Central memory CD8-positive, alpha-beta T cell (primary cell): ENCODE measurements around the gene WASF1.
"Not testable (repeated sequence)": the region's sequence is repeated elsewhere in the genome, so short reads cannot be mapped to it uniquely, and the experiment has no call there.

Experiments
- ATAC-seq: fragments of 150-1000 bp; cut with Tn5 transposase; replicated peaks from 2 replicates; pipeline ENCODE4 v1.10.0; 2022; ENCODE audit warnings: mild to moderate bottlenecking, moderate FRiP score, moderate number of reproducible peaks; ENCODE audit not compliant: poor library complexity, severe bottlenecking; ENCODE audit errors: extremely low read depth
- DNase-seq, 2 donors: peaks; one replicate each; pipeline ENCODE4 v3.0.0; 2021; ENCODE audit warnings: low spot score in 2 of 2
- H3K27ac Mint-ChIP-seq: one replicate; pipeline ENCODE4 v1.8.0; 2022; ENCODE audit warnings: low read depth, mild to moderate bottlenecking, moderate library complexity, mixed read lengths
- H3K27me3 Mint-ChIP-seq: one replicate; pipeline ENCODE4 v1.8.0; 2022; ENCODE audit warnings: mixed read lengths
- H3K36me3 Mint-ChIP-seq: one replicate; pipeline ENCODE4 v1.8.0; 2022; ENCODE audit warnings: mild to moderate bottlenecking, moderate library complexity, mixed read lengths; ENCODE audit not compliant: insufficient read depth
- H3K4me1 Mint-ChIP-seq: one replicate; pipeline ENCODE4 v1.8.0; 2022; ENCODE audit warnings: mixed read lengths
- H3K4me3 Mint-ChIP-seq: one replicate; pipeline ENCODE4 v1.8.0; 2022; ENCODE audit warnings: mild to moderate bottlenecking, moderate library complexity, mixed read lengths
- H3K9me3 Mint-ChIP-seq: one replicate; pipeline ENCODE4 v1.8.0; 2022; ENCODE audit warnings: mixed read lengths

WASF1 gene

GRCh38 chr6:110098511-110099116, 80.9 kb downstream of the WASF1 start:
- Mint-ChIP-seq H3K36me3 (no peaks in the 10 kb centered on the region), H3K4me3 (no peak overlapping the region), H3K9me3 (no peaks in the 10 kb centered on the region), H3K27me3 (peaks cover 12% of the 10 kb centered on the region), H3K4me1 (no peaks in the 10 kb centered on the region), H3K27ac (no peak overlapping the region)
- ATAC-seq (no peak), DNase-seq (no peak)

DNA sequence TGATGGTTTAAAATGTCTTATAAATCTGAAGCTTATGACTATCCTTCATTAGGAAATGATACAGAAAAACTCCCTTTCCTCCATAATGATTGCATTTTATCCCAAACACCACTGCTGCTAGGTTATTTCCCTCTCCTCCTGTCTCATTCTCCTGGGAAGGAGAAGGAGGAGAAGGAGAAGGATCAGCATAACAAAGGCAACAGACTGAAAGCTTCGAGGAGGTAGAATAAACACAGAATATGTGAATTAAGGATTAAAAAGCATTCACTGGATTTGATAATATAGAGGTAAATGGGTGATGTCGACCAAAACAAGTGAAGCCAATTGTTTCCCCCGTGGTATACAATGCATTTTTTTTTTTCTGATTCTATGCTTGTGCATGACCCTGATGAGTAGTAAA, 82.0 kb downstream of the WASF1 start:
- Mint-ChIP-seq H3K27ac (no peak overlapping the region), H3K27me3 (peaks cover 12% of the 10 kb centered on the region)

GRCh38 chr6:110095935-110096334, 83.5 kb downstream of the WASF1 start:
- DNase-seq (no peak), ATAC-seq (no peak)
- H3K36me3 Mint-ChIP-seq: no peaks in the 10 kb centered on the region
- no peaks in the 10 kb centered on the region for H3K4me1 Mint-ChIP-seq
- no peaks in the 10 kb centered on the region for H3K9me3 Mint-ChIP-seq
- no peaks in the 10 kb centered on the region for H3K27me3 Mint-ChIP-seq
- H3K4me3 Mint-ChIP-seq: no peak overlapping the region
- no peak overlapping the region for H3K27ac Mint-ChIP-seq

More for the DNA sequence above, 82.0 kb downstream of the WASF1 start:
- DNase-seq (no peak), ATAC-seq (no peak)
- H3K4me3 Mint-ChIP-seq: no peak overlapping the region
- no peaks in the 10 kb centered on the region for H3K4me1 Mint-ChIP-seq
- H3K9me3 Mint-ChIP-seq: no peaks in the 10 kb centered on the region
- no peaks in the 10 kb centered on the region for H3K36me3 Mint-ChIP-seq

- no peaks in the 10 kb centered on the region for H3K36me3 Mint-ChIP-seq
- H3K27ac Mint-ChIP-seq: no peak overlapping the region
- no peak overlapping the region for H3K4me3 Mint-ChIP-seq
- ATAC-seq (no peak), DNase-seq (no peak)
- H3K27me3 Mint-ChIP-seq: no peaks in the 10 kb centered on the region
- H3K9me3 Mint-ChIP-seq: no peaks in the 10 kb centered on the region
- no peaks in the 10 kb centered on the region for H3K4me1 Mint-ChIP-seq
These were observed 84.4 kb downstream of the WASF1 start for GRCh38 chr6:110095101-110095500.

DNA sequence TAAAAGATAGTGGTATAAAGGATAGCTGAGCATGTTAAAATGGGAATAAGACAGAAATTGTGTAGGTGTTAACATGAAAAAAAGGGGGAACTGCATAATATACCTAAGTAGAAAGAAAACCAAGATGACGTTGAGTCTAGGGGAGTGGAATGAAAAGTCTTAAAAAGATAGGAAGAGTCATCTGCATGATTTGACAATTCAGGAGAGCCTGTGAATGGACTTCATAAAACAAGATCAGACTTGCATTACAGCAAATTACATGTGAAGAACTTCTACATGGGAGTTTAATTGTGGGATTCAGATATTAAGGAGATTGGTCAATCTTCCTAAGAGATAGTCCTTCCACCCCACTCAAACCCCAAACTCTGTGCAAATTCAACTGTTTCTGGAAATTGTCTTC, 85.5 kb downstream of the WASF1 start:
- Mint-ChIP-seq H3K27ac (no peak overlapping the region), H3K9me3 (no peaks in the 10 kb centered on the region), H3K36me3 (no peaks in the 10 kb centered on the region), H3K4me1 (no peaks in the 10 kb centered on the region), H3K27me3 (no peaks in the 10 kb centered on the region), H3K4me3 (no peak overlapping the region)
- ATAC-seq: no peak
- no peak for DNase-seq

- Mint-ChIP-seq H3K27me3 (no peaks in the 10 kb centered on the region), H3K36me3 (no peaks in the 10 kb centered on the region), H3K9me3 (no peaks in the 10 kb centered on the region), H3K27ac (no peak overlapping the region), H3K4me3 (no peak overlapping the region), H3K4me1 (no peaks in the 10 kb centered on the region)
- no peak for DNase-seq
- ATAC-seq: no peak
These were observed 88.6 kb downstream of the WASF1 start for GRCh38 chr6:110090876-110091275.

DNA sequence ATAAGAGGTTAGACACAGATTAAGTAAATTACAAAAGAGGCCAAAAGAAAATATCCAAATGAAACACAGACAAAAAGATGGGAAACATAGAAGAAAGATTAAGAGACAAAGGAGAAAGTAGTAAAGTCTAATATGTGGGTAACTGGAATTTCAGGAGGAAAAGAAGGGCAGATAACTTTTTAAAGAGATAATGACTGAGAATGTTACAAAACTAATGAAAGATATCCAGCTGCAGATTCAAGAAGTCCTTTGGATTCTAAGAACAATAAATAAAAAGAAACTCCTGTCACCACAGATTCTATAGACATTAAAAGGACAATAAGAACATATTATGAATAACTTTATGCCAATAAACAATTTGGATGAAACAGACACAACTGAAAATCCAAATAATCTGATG, 90.1 kb downstream of the WASF1 start:
- ATAC-seq: no peak
- H3K4me1 Mint-ChIP-seq: no peaks in the 10 kb centered on the region
- no peaks in the 10 kb centered on the region for H3K9me3 Mint-ChIP-seq
- H3K27me3 Mint-ChIP-seq: no peaks in the 10 kb centered on the region
- no peak overlapping the region for H3K4me3 Mint-ChIP-seq
- H3K36me3 Mint-ChIP-seq: no peaks in the 10 kb centered on the region
- H3K27ac Mint-ChIP-seq: no peak overlapping the region
- no peak for DNase-seq

DNA sequence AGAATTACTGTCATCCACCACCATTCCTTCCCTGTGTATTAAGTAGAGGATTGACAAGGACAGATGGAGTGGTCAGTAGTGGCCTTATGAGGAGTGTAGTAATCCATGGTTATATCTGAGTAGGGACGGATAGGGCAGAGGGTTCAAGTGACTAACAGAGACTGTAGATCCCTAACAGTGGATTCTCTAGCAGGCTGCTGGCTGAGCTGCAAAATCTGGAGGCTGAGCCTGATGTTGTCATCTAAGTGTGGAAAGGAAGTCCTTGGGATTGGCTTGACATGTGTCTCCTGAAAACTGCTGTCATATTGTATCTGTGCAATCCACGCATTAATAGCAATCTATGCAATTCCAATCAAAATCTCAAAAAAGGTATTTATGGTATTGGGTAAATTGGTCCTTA, 94.2 kb downstream of the WASF1 start:
- Mint-ChIP-seq H3K36me3 (no peaks in the 10 kb centered on the region), H3K9me3 (no peaks in the 10 kb centered on the region), H3K27me3 (peaks cover 16% of the 10 kb centered on the region), H3K4me3 (no peak overlapping the region), H3K27ac (no peak overlapping the region), H3K4me1 (no peaks in the 10 kb centered on the region)
- DNase-seq (no peak), ATAC-seq (no peak)

DNA sequence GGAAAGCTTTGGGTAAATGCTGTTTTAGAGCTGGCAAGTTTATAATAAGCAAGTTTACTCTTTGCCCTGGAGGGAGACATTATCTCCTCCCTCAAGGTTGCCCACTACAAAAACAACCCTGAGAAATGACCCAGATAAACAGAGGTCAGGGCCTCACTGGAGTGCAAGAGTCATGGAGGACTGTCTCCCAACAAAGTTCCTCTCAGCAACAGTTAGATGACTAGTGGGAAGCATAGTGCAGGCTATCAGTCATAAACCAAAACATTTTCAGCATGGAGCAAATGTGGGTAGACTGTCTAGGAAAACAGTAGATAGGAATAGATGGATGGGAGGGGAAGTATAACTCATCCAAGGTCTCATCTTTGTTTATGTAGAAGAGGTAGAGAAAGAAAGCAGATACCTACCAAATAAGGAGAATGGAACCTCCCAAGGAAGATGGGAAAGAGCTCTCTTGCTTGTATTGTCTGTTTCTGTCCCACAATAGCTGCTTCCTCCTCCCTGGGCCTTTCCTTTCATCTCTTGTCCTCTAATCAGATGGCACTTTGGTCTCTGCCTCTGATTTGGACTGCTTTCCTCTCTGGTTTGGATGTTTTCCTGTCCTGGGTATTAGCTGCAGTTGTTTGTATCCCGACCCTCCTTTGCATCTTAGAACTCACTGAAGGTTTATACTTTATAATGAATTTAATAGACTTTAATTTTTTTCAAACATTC, 95.4 kb downstream of the WASF1 start:
- Mint-ChIP-seq H3K9me3 (no peaks in the 10 kb centered on the region), H3K4me3 (no peak overlapping the region), H3K27me3 (peaks cover 26% of the 10 kb centered on the region), H3K4me1 (no peaks in the 10 kb centered on the region), H3K27ac (no peak overlapping the region), H3K36me3 (no peaks in the 10 kb centered on the region)
- no peak for DNase-seq
- no peak for ATAC-seq

GRCh38 chr6:110075406-110075805, 104.1 kb downstream of the WASF1 start:
- H3K4me3 Mint-ChIP-seq: no peak overlapping the region
- H3K27me3 Mint-ChIP-seq: peaks cover 49% of the 10 kb centered on the region
- ATAC-seq (no peak), DNase-seq (no peak)
- H3K36me3 Mint-ChIP-seq: no peaks in the 10 kb centered on the region
- no peaks in the 10 kb centered on the region for H3K4me1 Mint-ChIP-seq
- no peak overlapping the region for H3K27ac Mint-ChIP-seq
- no peaks in the 10 kb centered on the region for H3K9me3 Mint-ChIP-seq

GRCh38 chr6:110073474-110073873, 106.0 kb downstream of the WASF1 start:
- H3K36me3 Mint-ChIP-seq, H3K4me3 Mint-ChIP-seq, ATAC-seq, DNase-seq, H3K27ac Mint-ChIP-seq, H3K4me1 Mint-ChIP-seq, H3K9me3 Mint-ChIP-seq: not testable (repeated sequence)
- peaks cover 58% of the 10 kb centered on the region for H3K27me3 Mint-ChIP-seq

DNA sequence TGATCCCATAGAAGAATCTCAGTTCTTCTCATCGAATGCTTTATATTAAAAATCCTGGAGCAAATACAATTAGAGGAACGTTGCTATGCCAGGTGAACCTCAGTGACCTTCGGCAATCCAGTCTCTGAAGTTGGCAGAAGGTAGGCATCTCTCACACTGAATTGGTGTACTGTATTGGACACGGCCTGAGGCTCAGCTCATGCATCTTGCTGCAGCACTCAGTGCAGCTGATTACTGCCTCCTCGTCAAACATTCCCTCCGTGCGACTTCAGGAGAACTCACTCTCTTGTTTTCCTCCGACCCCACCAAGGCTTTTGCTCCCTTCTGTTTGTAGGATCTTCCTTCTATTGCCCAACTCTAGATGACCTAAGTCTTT, 110.9 kb downstream of the WASF1 start:
- Mint-ChIP-seq H3K4me3 (no peak overlapping the region), H3K4me1 (no peaks in the 10 kb centered on the region), H3K27me3 (peaks cover 86% of the 10 kb centered on the region), H3K9me3 (no peaks in the 10 kb centered on the region), H3K27ac (no peak overlapping the region), H3K36me3 (no peaks in the 10 kb centered on the region)
- no peak for DNase-seq
- no peak for ATAC-seq

DNA sequence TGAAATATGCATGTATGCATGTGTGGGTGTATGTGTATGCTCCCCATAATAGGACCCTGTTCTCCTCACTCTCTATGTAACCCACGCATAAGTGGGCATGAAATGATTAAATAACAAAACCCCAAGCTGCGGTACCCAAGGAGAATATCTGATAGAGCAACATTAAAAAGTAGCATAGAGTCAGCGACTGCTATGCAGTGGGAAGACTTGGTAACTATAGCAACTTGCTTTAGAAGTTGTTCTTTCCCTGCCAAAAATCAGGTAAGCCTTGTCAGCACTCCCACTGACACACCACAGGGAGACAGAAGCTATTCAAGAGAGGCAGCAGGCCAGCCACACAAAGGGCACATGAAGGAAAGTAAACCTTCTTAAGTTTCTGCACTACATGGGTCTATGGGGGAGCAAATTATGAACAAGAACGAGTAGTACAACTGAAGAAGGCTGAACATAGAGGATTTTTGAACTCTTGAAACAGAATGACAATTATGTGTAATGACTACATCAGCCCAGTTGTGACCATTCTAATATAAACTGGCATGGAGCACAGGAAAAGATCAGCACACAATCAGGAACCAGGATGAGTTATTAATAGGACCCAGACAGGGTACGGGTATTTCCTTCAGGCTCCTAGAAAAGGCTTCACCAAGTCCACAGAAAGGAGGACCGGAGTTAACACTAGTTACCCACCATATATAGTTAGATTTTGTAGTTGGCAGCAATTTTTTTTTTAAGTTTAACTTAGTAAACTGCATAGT, 111.5 kb downstream of the WASF1 start:
- H3K4me1 Mint-ChIP-seq: no peaks in the 10 kb centered on the region
- no peaks in the 10 kb centered on the region for H3K9me3 Mint-ChIP-seq
- H3K4me3 Mint-ChIP-seq: no peak overlapping the region
- H3K27ac Mint-ChIP-seq: no peak overlapping the region
- H3K36me3 Mint-ChIP-seq: no peaks in the 10 kb centered on the region
- DNase-seq (no peak), ATAC-seq (no peak)
- peaks cover 87% of the 10 kb centered on the region for H3K27me3 Mint-ChIP-seq
